H9 (cell line): ENCODE data around the gene MON2. TPM values are rescaled to one million over a fixed set of nuclear protein-coding genes. Genes with fewer than 3 reads are reported as not detected.

Experiments
- DNase-seq: peaks from one replicate; pipeline ENCODE4 v3.0.0-alpha.2; 2017
- H2AFZ ChIP-seq: one replicate; pipeline ENCODE4 v1.6.1; 2013; ENCODE audit warnings: mild to moderate bottlenecking, low read length, control low read depth, moderate library complexity
- H2AK5ac ChIP-seq: 2 replicates; pipeline ENCODE4 v1.6.1; 2013; ENCODE audit warnings: low read length, control low read depth, mixed read lengths; ENCODE audit not compliant: insufficient read length
- H2BK120ac ChIP-seq: one replicate; pipeline ENCODE4 v1.6.1; 2013; ENCODE audit warnings: low read depth, mild to moderate bottlenecking, low read length, control low read depth, inconsistent platforms; ENCODE audit not compliant: poor library complexity, severe bottlenecking
- H2BK12ac ChIP-seq: 2 replicates; pipeline ENCODE4 v1.6.1; 2013; ENCODE audit warnings: low read length, control low read depth, mixed read lengths, low read depth; ENCODE audit not compliant: insufficient read length
- H2BK15ac ChIP-seq: 2 replicates; pipeline ENCODE4 v1.6.1; 2013; ENCODE audit warnings: low read depth, low read length, control low read depth
- H2BK20ac ChIP-seq: one replicate; pipeline ENCODE4 v1.6.1; 2013; ENCODE audit warnings: low read depth, mild to moderate bottlenecking, low read length, control low read depth, inconsistent platforms; ENCODE audit not compliant: poor library complexity, severe bottlenecking
- H2BK5ac ChIP-seq: 2 replicates; pipeline ENCODE4 v1.6.1; 2013; ENCODE audit warnings: low read length, control low read depth, mixed read lengths; ENCODE audit not compliant: insufficient read length
- H3K14ac ChIP-seq: 2 replicates; pipeline ENCODE4 v1.6.1; 2013; ENCODE audit warnings: low read length, control low read depth; ENCODE audit not compliant: insufficient read depth
- H3K18ac ChIP-seq: 2 replicates; pipeline ENCODE4 v1.6.1; 2013; ENCODE audit warnings: low read depth, mild to moderate bottlenecking, mixed read lengths, low read length, control low read depth; ENCODE audit not compliant: insufficient read length
- H3K23ac ChIP-seq: 2 replicates; pipeline ENCODE4 v1.6.1; 2013; ENCODE audit warnings: low read length, control low read depth, mixed read lengths, low read depth; ENCODE audit not compliant: insufficient read length
- H3K23me2 ChIP-seq: 2 replicates; pipeline ENCODE4 v1.6.1; 2013; ENCODE audit warnings: low read depth, mild to moderate bottlenecking, mixed read lengths, low read length, control low read depth; ENCODE audit not compliant: insufficient read length, poor library complexity, severe bottlenecking
- H3K27ac ChIP-seq: 2 replicates; pipeline ENCODE4 v1.5.1; 2013; ENCODE audit warnings: low read length, control low read depth, mixed read lengths, low read depth; ENCODE audit not compliant: insufficient read length
- H3K27me3 ChIP-seq: 2 replicates; pipeline ENCODE4 v1.6.1; 2013; ENCODE audit warnings: low read length, control low read depth, inconsistent platforms; ENCODE audit not compliant: insufficient read depth
- H3K4ac ChIP-seq: 2 replicates; pipeline ENCODE4 v1.6.1; 2013; ENCODE audit warnings: low read depth, mild to moderate bottlenecking, control low read depth, inconsistent platforms, low read length, moderate library complexity
- H3K4me1 ChIP-seq: 2 replicates; pipeline ENCODE4 v1.6.1; 2013; ENCODE audit warnings: low read length, control low read depth, inconsistent platforms; ENCODE audit not compliant: insufficient read depth
- H3K4me2 ChIP-seq: 2 replicates; pipeline ENCODE4 v1.6.1; 2013; ENCODE audit warnings: low read length, control low read depth, mixed read lengths; ENCODE audit not compliant: insufficient read length, insufficient read depth
- H3K56ac ChIP-seq: 2 replicates; pipeline ENCODE4 v1.6.1; 2013; ENCODE audit warnings: low read depth, mild to moderate bottlenecking, mixed read lengths, low read length, control low read depth; ENCODE audit not compliant: insufficient read length
- H3K79me1 ChIP-seq: 2 replicates; pipeline ENCODE4 v1.6.1; 2013; ENCODE audit warnings: low read depth, mild to moderate bottlenecking, moderate library complexity, low read length, control low read depth, inconsistent platforms; ENCODE audit not compliant: insufficient read depth, poor library complexity, severe bottlenecking
- H3K79me2 ChIP-seq: 2 replicates; pipeline ENCODE4 v1.6.1; 2013; ENCODE audit warnings: low read length, control low read depth, inconsistent platforms; ENCODE audit not compliant: insufficient read depth
- H3K9ac ChIP-seq: 2 replicates; pipeline ENCODE4 v1.6.1; 2013; ENCODE audit warnings: low read length, control low read depth, mixed read lengths; ENCODE audit not compliant: insufficient read length; ENCODE audit errors: extremely low read depth
- H3K9me3 ChIP-seq: one replicate; pipeline ENCODE4 v1.6.1; 2013; ENCODE audit warnings: low read depth, low read length, inconsistent platforms; ENCODE audit not compliant: control insufficient read depth
- H3T11ph ChIP-seq: one replicate; pipeline ENCODE4 v1.6.1; 2013; ENCODE audit warnings: mild to moderate bottlenecking, low read length, control low read depth, inconsistent platforms
- H4K20me1 ChIP-seq: one replicate; pipeline ENCODE4 v1.6.1; 2013; ENCODE audit not compliant: control insufficient read depth, insufficient read length, insufficient read depth
- H4K5ac ChIP-seq: 2 replicates; pipeline ENCODE4 v1.6.1; 2013; ENCODE audit warnings: low read depth, mild to moderate bottlenecking, mixed read lengths, low read length, control low read depth; ENCODE audit not compliant: insufficient read length
- H4K8ac ChIP-seq: replicated peaks from 2 replicates; pipeline ENCODE4 v1.6.1; 2013; ENCODE audit warnings: low read length, control low read depth, mixed read lengths, low read depth; ENCODE audit not compliant: insufficient read length
- H4K91ac ChIP-seq: 2 replicates; pipeline ENCODE4 v1.6.1; 2013; ENCODE audit warnings: low read depth, mild to moderate bottlenecking, moderate library complexity, mixed read lengths, low read length, control low read depth; ENCODE audit not compliant: insufficient read length
- H3K27ac Mint-ChIP-seq, 3 experiments: 2 replicates in 2 of 3; 3 replicates in 1 of 3; pipeline ENCODE4 v1.8.0; 2020 to 2021; ENCODE audit warnings: mixed read lengths in 3 of 3, mild to moderate bottlenecking in 1 of 3, moderate library complexity in 1 of 3
- H3K27me3 Mint-ChIP-seq: 2 replicates; pipeline ENCODE4 v1.8.0; 2021; ENCODE audit warnings: low read depth, mild to moderate bottlenecking, moderate library complexity, mixed read lengths
- H3K36me3 Mint-ChIP-seq, 3 experiments: 2 replicates in 2 of 3; 3 replicates in 1 of 3; pipeline ENCODE4 v1.8.0; 2020 to 2021; ENCODE audit warnings: low read depth in 3 of 3, mixed read lengths in 3 of 3; ENCODE audit not compliant: insufficient read depth in 1 of 3
- H3K4me1 Mint-ChIP-seq, 2 experiments: 2 replicates each; pipeline ENCODE4 v1.8.0; 2020; ENCODE audit warnings: mixed read lengths in 2 of 2
- H3K4me3 Mint-ChIP-seq, 2 experiments: 2 replicates in 1 of 2; 3 replicates in 1 of 2; pipeline ENCODE4 v1.8.0; 2020 to 2021; ENCODE audit warnings: mild to moderate bottlenecking in 2 of 2, mixed read lengths in 2 of 2, moderate library complexity in 1 of 2
- H3K9me3 Mint-ChIP-seq, 2 experiments: 2 replicates in 1 of 2; 3 replicates in 1 of 2; pipeline ENCODE4 v1.8.0; 2020; ENCODE audit warnings: mild to moderate bottlenecking in 2 of 2, mixed read lengths in 2 of 2, moderate library complexity in 1 of 2
- WGBS: extraction: QIAGEN DNeasy Blood & Tissue Kit; methylation state at CpG from one replicate; pipeline ENCODE4 v1.1.7; 2013; ENCODE audit warnings: missing lambda C conversion rate, low lambda C conversion rate, mixed read lengths; ENCODE audit not compliant: insufficient read length; ENCODE audit errors: extremely low coverage; 5-methylcytosine and 5-hydroxymethylcytosine counted together
- total RNA-seq: library from RNA; stranded (reverse); gene quantifications from 2 replicates; pipeline ENCODE4 v1.2.1, GENCODE V29; 2021
- TF ChIP-seq, protein P1 (sequence below): fragments of 200-600 bp; sonication (generic); conservative IDR thresholded peaks from 3 replicates; pipeline ENCODE4 v1.8.0; 2021; ENCODE audit warnings: antibody characterized with exemption, mild to moderate bottlenecking

The MON2 gene
- total RNA-seq, 1 experiment from 2014 or later: 21.9 TPM

DNA sequence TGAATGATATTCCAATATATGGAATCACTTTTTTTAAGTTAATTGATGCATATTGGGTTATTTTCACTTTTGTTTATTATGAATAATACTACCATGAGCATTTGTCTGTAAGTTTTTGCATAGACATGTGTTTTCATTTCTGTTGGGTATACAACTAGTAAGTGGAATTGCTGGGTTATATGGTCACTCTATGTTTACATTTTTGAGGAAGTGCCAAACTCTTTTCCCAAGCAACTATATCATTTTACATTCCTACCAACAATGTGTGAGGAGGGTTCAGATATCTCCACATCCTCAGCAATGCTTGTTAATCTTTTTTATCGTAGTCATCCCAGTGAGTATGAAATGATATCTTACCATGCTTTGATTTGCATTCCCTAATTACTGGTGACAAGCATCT lies 64.0 kb downstream of the MON2 start:
- TF ChIP-seq, protein P1, sequence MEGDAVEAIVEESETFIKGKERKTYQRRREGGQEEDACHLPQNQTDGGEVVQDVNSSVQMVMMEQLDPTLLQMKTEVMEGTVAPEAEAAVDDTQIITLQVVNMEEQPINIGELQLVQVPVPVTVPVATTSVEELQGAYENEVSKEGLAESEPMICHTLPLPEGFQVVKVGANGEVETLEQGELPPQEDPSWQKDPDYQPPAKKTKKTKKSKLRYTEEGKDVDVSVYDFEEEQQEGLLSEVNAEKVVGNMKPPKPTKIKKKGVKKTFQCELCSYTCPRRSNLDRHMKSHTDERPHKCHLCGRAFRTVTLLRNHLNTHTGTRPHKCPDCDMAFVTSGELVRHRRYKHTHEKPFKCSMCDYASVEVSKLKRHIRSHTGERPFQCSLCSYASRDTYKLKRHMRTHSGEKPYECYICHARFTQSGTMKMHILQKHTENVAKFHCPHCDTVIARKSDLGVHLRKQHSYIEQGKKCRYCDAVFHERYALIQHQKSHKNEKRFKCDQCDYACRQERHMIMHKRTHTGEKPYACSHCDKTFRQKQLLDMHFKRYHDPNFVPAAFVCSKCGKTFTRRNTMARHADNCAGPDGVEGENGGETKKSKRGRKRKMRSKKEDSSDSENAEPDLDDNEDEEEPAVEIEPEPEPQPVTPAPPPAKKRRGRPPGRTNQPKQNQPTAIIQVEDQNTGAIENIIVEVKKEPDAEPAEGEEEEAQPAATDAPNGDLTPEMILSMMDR: no peak
- Histone ChIP-seq H3K9ac (no peak overlapping the region), H2BK15ac (no peak overlapping the region), H3K9me3 (no peaks in the 10 kb centered on the region), H4K20me1 (no peaks in the 10 kb centered on the region), H3K27me3 (no peaks in the 10 kb centered on the region), H3K23ac (no peak overlapping the region), H3K4me1 (no peaks in the 10 kb centered on the region), H2AFZ (no peak overlapping the region), H2BK120ac (no peak overlapping the region), H3K18ac (no peak overlapping the region), H2BK12ac (no peak overlapping the region), H2AK5ac (no peak overlapping the region), H2BK5ac (no peak overlapping the region), H4K5ac (no peak overlapping the region), H2BK20ac (no peak overlapping the region), H3K4me2 (no peak overlapping the region), H3K4ac (no peak overlapping the region), H3K27ac (no peak overlapping the region), H4K91ac (no peak overlapping the region), H3K14ac (no peak overlapping the region), H3T11ph (no peak overlapping the region), H4K8ac (no peak overlapping the region), H3K79me2 (no peaks in the 10 kb centered on the region), H3K79me1 (no peaks in the 10 kb centered on the region), H3K23me2 (no peaks in the 10 kb centered on the region), H3K56ac (no peak overlapping the region)
- Mint-ChIP-seq H3K9me3 (no peaks in the 10 kb centered on the region), H3K27me3 (no peaks in the 10 kb centered on the region), H3K27ac (no peak overlapping the region), H3K36me3 (peaks cover 5 to 21% (median 11%) of the 10 kb centered on the region in 3 experiments; a peak in 5 of 7 replicates), H3K4me3 (no peak overlapping the region), H3K4me1 (no peaks in the 10 kb centered on the region)
- WGBS: no CpG with 5 or more reads among the region's 1 CpG
- DNase-seq: no peak
